Heart left ventricle (tissue), 16 donors: ENCODE measurements around the gene BMPR1A. TPM values are rescaled to one million over a fixed set of nuclear protein-coding genes. Genes with fewer than 3 reads are reported as not detected.

Source experiments
- ATAC-seq, 4 donors: fragments of 200-7000 bp; cut with Tn5 transposase; one replicate each; pipeline ENCODE4 v1.9.1; 2020 to 2022; ENCODE audit warnings: moderate library complexity in 4 of 4, mild to moderate bottlenecking in 3 of 4, moderate number of reproducible peaks in 1 of 4
- DNase-seq, 5 donors: peaks; one replicate each; pipeline ENCODE4 v3.0.0-alpha.2; 2020
- H3K27ac ChIP-seq, 12 donors: fragments of 200-600 bp; sonication (generic) in 4 of 12; one replicate each; pipeline versions ENCODE4 v1.5.0 to v1.8.0; 2016 to 2022; ENCODE audit warnings: mild to moderate bottlenecking in 2 of 12
- H3K27me3 ChIP-seq, 9 donors: fragments of 200-600 bp; sonication (generic) in 2 of 9; one replicate each; pipeline versions ENCODE4 v1.5.1 to v1.8.0; 2016 to 2022; ENCODE audit warnings: mild to moderate bottlenecking in 3 of 9
- H3K36me3 ChIP-seq, 9 donors: fragments of 200-600 bp; sonication (generic) in 2 of 9; one replicate each; pipeline versions ENCODE4 v1.5.0 to v1.8.0; 2018 to 2022; ENCODE audit warnings: mild to moderate bottlenecking in 2 of 9
- H3K4me1 ChIP-seq, 12 donors: fragments of 200-600 bp; sonication (generic) in 4 of 12; one replicate each; pipeline versions ENCODE4 v1.5.0 to v1.8.0; 2016 to 2022; ENCODE audit warnings: mild to moderate bottlenecking in 3 of 12
- H3K4me3 ChIP-seq, 12 donors: fragments of 200-600 bp; sonication (generic) in 4 of 12; one replicate each; pipeline versions ENCODE4 v1.5.0 to v1.8.0; 2017 to 2022; ENCODE audit warnings: mild to moderate bottlenecking in 9 of 12, moderate library complexity in 4 of 12
- H3K9me3 ChIP-seq, 12 donors: fragments of 200-600 bp; sonication (generic) in 4 of 12; one replicate each; pipeline versions ENCODE4 v1.5.0 to v1.8.0; 2016 to 2022; ENCODE audit warnings: mild to moderate bottlenecking in 1 of 12
- POLR2A ChIP-seq, 2 donors: fragments of 450-650 bp; IDR thresholded peaks; one replicate each; pipeline ENCODE4 v1.6.1; 2017; ENCODE audit warnings: antibody characterized with exemption in 2 of 2, mild to moderate bottlenecking in 2 of 2, moderate library complexity in 2 of 2
- WGBS, 4 donors: extraction: QIAGEN DNeasy Blood & Tissue Kit in 2 of 4; methylation state at CpG; one replicate each; pipeline versions ENCODE4 v1.1.5 to v1.1.7; 2013 to 2018; 5-methylcytosine and 5-hydroxymethylcytosine counted together
- intact Hi-C, 10 donors: fragments of 100-400 bp; cut with DNase I; formaldehyde crosslinking; loops; one replicate each; pipeline versions ENCODE4 v1.11.1 to v1.14.2; 2022
- polyA plus RNA-seq, 2 donors: library from polyadenylated mRNA; stranded (reverse); fragments of 200-250 nt; gene quantifications; one replicate each; pipeline ENCODE4 v1.2.3, GENCODE V29; 2013
- total RNA-seq, 9 donors: library from RNA; depleted of rRNA in 2 of 9; stranded (reverse); fragments of >200 nt in 2 of 9; fragmentation: NEBNext Ultra II Directional in 3 of 9; extraction: Animal tissue kit (Norgen Biotek cat#: 25700) in 3 of 9; gene quantifications; one replicate each; pipeline versions ENCODE4 v1.1.0 to v1.2.4, GENCODE V29; 2016 to 2023
- TF ChIP-seq, protein P1 (sequence below), 12 donors: fragments of 200-600 bp; sonication (generic) in 4 of 12; IDR thresholded peaks; one replicate each; pipeline versions ENCODE4 v1.5.0 to v1.8.0; 2018 to 2022; ENCODE audit warnings: antibody characterized with exemption in 12 of 12, mild to moderate bottlenecking in 5 of 12
- donor health status: ischemic (EF 13 %, LVEDD 7.1; RV severe dilation, severe dysfunction).
- donor health status: healthy with polysubstance abuse.
- donor health status: DM: no; HTN: yes; CAD: no.
- donor health status: DM: no; HTN: no; CAD: no.
- donor health status: ischemic (EF 25% LVEDD 6.9; RV normal size, moderate dysfunction).
- donor health status: ischemic (EF 25% LVEDD 5.7; RV mildly dilated, moderate dysfunction).
- donor health status: healthy.
- donor health status: DM: yes; HTN: yes; CAD: no.
- donor health status: ischemic (EF 35%, LVEDD 5.7; RV mildly dilated, moderate dysfunction).
- donor health status: nonischemic (EF 11% LVEDD 7.7; RV severe dilation, severe dysfunction).
- donor health status: DM: yes; HTN: yes; CAD: no.
- donor health status: PGD.
- donor health status: ischemic (EF 29% LVEDD 5.4; RV normal size, mild dysfunction).
- donor health status: nonischemic (EF 23%, LVEDD 6.1; RV moderate dilation, normal function).

BMPR1A gene
- total and polyA plus RNA-seq, 11 donors = 6.3 to 72.0 (median 40.1) TPM

DNA sequence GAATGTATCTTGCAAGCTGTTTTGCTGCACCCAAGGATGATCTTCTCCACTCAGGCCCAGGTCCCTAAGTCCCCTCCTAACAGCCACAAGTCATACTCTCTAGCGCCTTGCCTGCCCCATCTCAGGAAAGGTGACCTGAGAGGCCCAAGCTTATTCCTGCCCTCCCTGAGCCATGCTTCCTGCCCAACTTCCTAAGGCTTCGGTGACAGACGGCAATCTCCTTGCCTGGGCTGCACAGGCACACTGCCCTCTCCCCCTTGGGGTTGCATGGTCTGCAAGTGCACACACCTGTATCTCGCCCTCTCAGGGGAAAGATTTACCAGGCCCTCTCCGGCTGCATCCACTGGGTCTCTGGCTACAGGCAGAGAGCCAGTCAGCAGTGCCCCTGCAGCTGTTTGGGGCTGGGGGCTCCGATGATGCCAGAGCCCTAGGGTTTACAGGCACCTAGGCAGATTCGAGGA is 211.1 kb downstream of the BMPR1A start:
- DNase-seq (peak in 2 of 5 donors; percentile 19 to 54), ATAC-seq (no peak)
- Histone ChIP-seq H3K4me3 (peak overlapping the region in 9 of 12 donors; percentile 54 to 84 (median 69)), H3K27me3 (peaks cover 0 to 11% (median 0%) of the 10 kb centered on the region in 9 donors), H3K9me3 (no peaks in the 10 kb centered on the region), H3K36me3 (no peaks in the 10 kb centered on the region), H3K4me1 (peaks cover 7 to 73% (median 47%) of the 10 kb centered on the region in 12 donors), H3K27ac (peak overlapping the region in 10 of 12 donors; percentile 77 to 98 (median 92))
- intact Hi-C loops = loop anchor here in 1 of 10 donors (2.0 kb wide), 1 partner anchor 29 kb away; no protein-coding TSS in a partner anchor
- 57 to 83% (median 74%) methylated on average over 6 to 7 of the region's 7 CpGs for WGBS, 4 donors
- TF ChIP-seq, protein P1, sequence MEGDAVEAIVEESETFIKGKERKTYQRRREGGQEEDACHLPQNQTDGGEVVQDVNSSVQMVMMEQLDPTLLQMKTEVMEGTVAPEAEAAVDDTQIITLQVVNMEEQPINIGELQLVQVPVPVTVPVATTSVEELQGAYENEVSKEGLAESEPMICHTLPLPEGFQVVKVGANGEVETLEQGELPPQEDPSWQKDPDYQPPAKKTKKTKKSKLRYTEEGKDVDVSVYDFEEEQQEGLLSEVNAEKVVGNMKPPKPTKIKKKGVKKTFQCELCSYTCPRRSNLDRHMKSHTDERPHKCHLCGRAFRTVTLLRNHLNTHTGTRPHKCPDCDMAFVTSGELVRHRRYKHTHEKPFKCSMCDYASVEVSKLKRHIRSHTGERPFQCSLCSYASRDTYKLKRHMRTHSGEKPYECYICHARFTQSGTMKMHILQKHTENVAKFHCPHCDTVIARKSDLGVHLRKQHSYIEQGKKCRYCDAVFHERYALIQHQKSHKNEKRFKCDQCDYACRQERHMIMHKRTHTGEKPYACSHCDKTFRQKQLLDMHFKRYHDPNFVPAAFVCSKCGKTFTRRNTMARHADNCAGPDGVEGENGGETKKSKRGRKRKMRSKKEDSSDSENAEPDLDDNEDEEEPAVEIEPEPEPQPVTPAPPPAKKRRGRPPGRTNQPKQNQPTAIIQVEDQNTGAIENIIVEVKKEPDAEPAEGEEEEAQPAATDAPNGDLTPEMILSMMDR (IDR thresholded peaks at IDR 0.05) = peak in 1 of 12 donors; percentile 2
- TF ChIP-seq POLR2A (IDR thresholded peaks at IDR 0.05) = no peak

GRCh38 chr10:86968271-86968993 is 212.0 kb downstream of the BMPR1A start, which contains the start of gene ADIRF:
Gene ADIRF (plus strand): TSS chr10:86968482. CDS start chr10:86968545, 63 bp downstream.
- H3K4me1 ChIP-seq = peaks cover 7 to 73% (median 47%) of the 10 kb centered on the region in 12 donors
- intact Hi-C loops = no loop called here
- ATAC-seq = peak in 3 of 4 donors; percentile 14 to 21 (median 20)

DNA sequence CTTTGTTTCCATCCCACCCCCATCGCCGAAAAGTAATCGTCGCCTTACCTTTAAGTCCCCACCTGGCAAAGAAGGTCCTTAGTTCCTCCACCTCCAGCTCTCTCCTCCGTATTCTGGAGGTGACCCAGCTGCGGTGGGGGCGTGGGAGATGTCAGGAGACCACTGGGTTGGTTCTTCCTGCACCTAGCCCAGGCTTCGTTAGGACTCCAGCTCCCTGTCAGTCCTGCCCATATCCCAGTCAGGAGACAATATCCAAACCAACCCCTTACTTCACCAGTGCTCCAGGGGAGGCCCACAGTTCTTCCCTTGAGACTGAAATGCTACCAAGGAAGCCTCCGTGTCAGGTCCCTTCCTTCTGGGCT is 212.6 kb downstream of the BMPR1A start:
- Histone ChIP-seq H3K27me3 (peaks cover 0 to 11% (median 0%) of the 10 kb centered on the region in 9 donors), H3K9me3 (no peaks in the 10 kb centered on the region), H3K4me1 (peaks cover 7 to 68% (median 47%) of the 10 kb centered on the region in 12 donors), H3K36me3 (no peaks in the 10 kb centered on the region), H3K27ac (peak overlapping the region; percentile 77 to 98 (median 92)), H3K4me3 (peak overlapping the region; percentile 54 to 84 (median 65))
- WGBS, 4 donors = 51 to 71% (median 62%) methylated on average over 8 to 9 of the region's 9 CpGs
- intact Hi-C loops = no loop called here
- no peak for ATAC-seq
- TF ChIP-seq, protein P1 (IDR thresholded peaks at IDR 0.05) = no peak
- no peak for TF ChIP-seq POLR2A (IDR thresholded peaks at IDR 0.05)
- DNase-seq = peak in 1 of 5 donors; percentile 42

More at GRCh38 chr10:86968271-86968993, 212.0 kb downstream of the BMPR1A start, which contains the start of gene ADIRF:
- 12 to 28% (median 18%) methylated on average over 32 to 59 of the region's 59 CpGs for WGBS, 4 donors
- H3K27ac ChIP-seq = peak within 1 kb of the TSS; percentile 77 to 98 (median 92)
- no peaks in the 10 kb centered on the region for H3K9me3 ChIP-seq
- H3K36me3 ChIP-seq = no peaks in the 10 kb centered on the region
- peak in 1 of 2 donors; percentile 64 for TF ChIP-seq POLR2A (IDR thresholded peaks at IDR 0.05)
- TF ChIP-seq, protein P1 (IDR thresholded peaks at IDR 0.05) = no peak
- peaks cover 0 to 11% (median 0%) of the 10 kb centered on the region in 9 donors for H3K27me3 ChIP-seq
- DNase-seq = peak; percentile 67 to 82 (median 72)
- peak within 1 kb of the TSS; percentile 54 to 84 (median 65) for H3K4me3 ChIP-seq
